ENCODE measurements around the gene SLC49A4.

SLC49A4 gene

GRCh38 chr3:122799322-122799721 is 4.5 kb downstream of the SLC49A4 start:
- H2BK15ac ChIP-seq (replicated peaks; ENCODE audit: low read depth) = no peak overlapping the region
- H3K9ac ChIP-seq (ENCODE audit: low read length) = no peak overlapping the region
- no peaks in the 10 kb centered on the region for H3K27me3 ChIP-seq (ENCODE audit: insufficient read depth, low read length, poor library complexity)
- no peak overlapping the region for H3K4ac ChIP-seq (ENCODE audit: low read depth, low read length)
- WGBS (ENCODE audit: extremely low coverage, insufficient coverage, low lambda C conversion rate) = no CpG with 5 or more reads among the region's 2 CpGs
- no peak overlapping the region for H2BK120ac ChIP-seq (ENCODE audit: low read depth, low read length)
- no peak overlapping the region for H4K8ac ChIP-seq (ENCODE audit: low read depth, low read length)
- no peak overlapping the region for H4K5ac ChIP-seq (ENCODE audit: low read length)
- H3K79me1 ChIP-seq (ENCODE audit: low read length) = peaks cover 4% of the 10 kb centered on the region
- H3K27ac ChIP-seq (ENCODE audit: low read depth, low read length) = no peak overlapping the region
- H3K36me3 ChIP-seq (ENCODE audit: control insufficient read depth, insufficient read depth, low read length) = no peaks in the 10 kb centered on the region
- H3K56ac ChIP-seq (ENCODE audit: low read length) = no peak overlapping the region
- H3K4me1 ChIP-seq (ENCODE audit: control insufficient read depth, low read depth, low read length) = peaks cover 2% of the 10 kb centered on the region
- no peak overlapping the region for H3K4me3 ChIP-seq (ENCODE audit: low read length)
- no peak overlapping the region for H3K4me2 ChIP-seq (ENCODE audit: low read length)
- no peak overlapping the region for H3K18ac ChIP-seq (ENCODE audit: low read length)
- H2AK5ac ChIP-seq (ENCODE audit: low read length) = no peak overlapping the region
- no peak overlapping the region for H2BK5ac ChIP-seq (ENCODE audit: low read length)
- no peak overlapping the region for H3K23ac ChIP-seq (ENCODE audit: low read length)
- H3K79me2 ChIP-seq (ENCODE audit: control insufficient read depth, insufficient read depth, low read length) = no peaks in the 10 kb centered on the region
- no peak for DNase-seq

- Histone ChIP-seq H3K27ac (ENCODE audit: low read depth, low read length) (no peak overlapping the region), H2BK15ac (replicated peaks; ENCODE audit: low read depth) (no peak overlapping the region), H2AK5ac (ENCODE audit: low read length) (no peak overlapping the region), H3K18ac (ENCODE audit: low read length) (no peak overlapping the region), H3K79me2 (ENCODE audit: control insufficient read depth, insufficient read depth, low read length) (no peaks in the 10 kb centered on the region), H3K79me1 (ENCODE audit: low read length) (peaks cover 4% of the 10 kb centered on the region), H3K4me2 (ENCODE audit: low read length) (no peak overlapping the region), H3K4me1 (ENCODE audit: control insufficient read depth, low read depth, low read length) (peaks cover 2% of the 10 kb centered on the region), H4K8ac (ENCODE audit: low read depth, low read length) (no peak overlapping the region), H3K27me3 (ENCODE audit: insufficient read depth, low read length, poor library complexity) (no peaks in the 10 kb centered on the region), H3K36me3 (ENCODE audit: control insufficient read depth, insufficient read depth, low read length) (no peaks in the 10 kb centered on the region), H3K9ac (ENCODE audit: low read length) (no peak overlapping the region), H3K23ac (ENCODE audit: low read length) (no peak overlapping the region), H3K4ac (ENCODE audit: low read depth, low read length) (no peak overlapping the region), H3K56ac (ENCODE audit: low read length) (no peak overlapping the region), H3K4me3 (ENCODE audit: low read length) (no peak overlapping the region), H4K5ac (ENCODE audit: low read length) (no peak overlapping the region), H2BK5ac (ENCODE audit: low read length) (no peak overlapping the region), H2BK120ac (ENCODE audit: low read depth, low read length) (no peak overlapping the region)
- peak; percentile 30 for DNase-seq
- WGBS (ENCODE audit: extremely low coverage, insufficient coverage, low lambda C conversion rate) = no CpG with 5 or more reads among the region's 1 CpG
Observed at GRCh38 chr3:122800031-122800430, 5.2 kb downstream of the SLC49A4 start.

- peaks cover 2% of the 10 kb centered on the region for H3K4me1 ChIP-seq (ENCODE audit: control insufficient read depth, low read depth, low read length)
- H3K4ac ChIP-seq (ENCODE audit: low read depth, low read length) = no peak overlapping the region
- H4K8ac ChIP-seq (ENCODE audit: low read depth, low read length) = no peak overlapping the region
- H2BK5ac ChIP-seq (ENCODE audit: low read length) = no peak overlapping the region
- H2AK5ac ChIP-seq (ENCODE audit: low read length) = no peak overlapping the region
- H3K4me3 ChIP-seq (ENCODE audit: low read length) = no peak overlapping the region
- no peak overlapping the region for H2BK120ac ChIP-seq (ENCODE audit: low read depth, low read length)
- H4K5ac ChIP-seq (ENCODE audit: low read length) = no peak overlapping the region
- no peak overlapping the region for H2BK15ac ChIP-seq (replicated peaks; ENCODE audit: low read depth)
- no peaks in the 10 kb centered on the region for H3K79me2 ChIP-seq (ENCODE audit: control insufficient read depth, insufficient read depth, low read length)
- H3K4me2 ChIP-seq (ENCODE audit: low read length) = no peak overlapping the region
- no peak for DNase-seq
- H3K23ac ChIP-seq (ENCODE audit: low read length) = no peak overlapping the region
- no peaks in the 10 kb centered on the region for H3K36me3 ChIP-seq (ENCODE audit: control insufficient read depth, insufficient read depth, low read length)
- no CpG with 5 or more reads among the region's 3 CpGs for WGBS (ENCODE audit: extremely low coverage, insufficient coverage, low lambda C conversion rate)
- peaks cover 4% of the 10 kb centered on the region for H3K79me1 ChIP-seq (ENCODE audit: low read length)
- no peak overlapping the region for H3K18ac ChIP-seq (ENCODE audit: low read length)
- no peak overlapping the region for H3K9ac ChIP-seq (ENCODE audit: low read length)
- no peak overlapping the region for H3K27ac ChIP-seq (ENCODE audit: low read depth, low read length)
- no peak overlapping the region for H3K56ac ChIP-seq (ENCODE audit: low read length)
- no peaks in the 10 kb centered on the region for H3K27me3 ChIP-seq (ENCODE audit: insufficient read depth, low read length, poor library complexity)
Observed at GRCh38 chr3:122800706-122801237, 5.9 kb downstream of the SLC49A4 start.

GRCh38 chr3:122802323-122802722 is 7.5 kb downstream of the SLC49A4 start:
- no CpG with 5 or more reads among the region's 1 CpG for WGBS (ENCODE audit: extremely low coverage, insufficient coverage, low lambda C conversion rate)
- Histone ChIP-seq H2BK5ac (ENCODE audit: low read length) (no peak overlapping the region), H3K27ac (ENCODE audit: low read depth, low read length) (no peak overlapping the region), H3K36me3 (ENCODE audit: control insufficient read depth, insufficient read depth, low read length) (no peaks in the 10 kb centered on the region), H3K18ac (ENCODE audit: low read length) (no peak overlapping the region), H3K4me2 (ENCODE audit: low read length) (no peak overlapping the region), H3K9ac (ENCODE audit: low read length) (no peak overlapping the region), H3K79me1 (ENCODE audit: low read length) (peaks cover 2% of the 10 kb centered on the region), H4K5ac (ENCODE audit: low read length) (no peak overlapping the region), H2BK15ac (replicated peaks; ENCODE audit: low read depth) (no peak overlapping the region), H3K4me3 (ENCODE audit: low read length) (no peak overlapping the region), H4K8ac (ENCODE audit: low read depth, low read length) (no peak overlapping the region), H3K56ac (ENCODE audit: low read length) (no peak overlapping the region), H3K4me1 (ENCODE audit: control insufficient read depth, low read depth, low read length) (no peaks in the 10 kb centered on the region), H2BK120ac (ENCODE audit: low read depth, low read length) (no peak overlapping the region), H3K79me2 (ENCODE audit: control insufficient read depth, insufficient read depth, low read length) (no peaks in the 10 kb centered on the region), H3K23ac (ENCODE audit: low read length) (no peak overlapping the region), H3K27me3 (ENCODE audit: insufficient read depth, low read length, poor library complexity) (no peaks in the 10 kb centered on the region), H3K4ac (ENCODE audit: low read depth, low read length) (no peak overlapping the region), H2AK5ac (ENCODE audit: low read length) (no peak overlapping the region)
- DNase-seq = no peak

GRCh38 chr3:122803977-122804376 is 9.1 kb downstream of the SLC49A4 start:
- H2AK5ac ChIP-seq (ENCODE audit: low read length) = no peak overlapping the region
- no peak overlapping the region for H2BK120ac ChIP-seq (ENCODE audit: low read depth, low read length)
- no peaks in the 10 kb centered on the region for H3K79me2 ChIP-seq (ENCODE audit: control insufficient read depth, insufficient read depth, low read length)
- H3K56ac ChIP-seq (ENCODE audit: low read length) = no peak overlapping the region
- H3K36me3 ChIP-seq (ENCODE audit: control insufficient read depth, insufficient read depth, low read length) = no peaks in the 10 kb centered on the region
- no peak overlapping the region for H4K5ac ChIP-seq (ENCODE audit: low read length)
- H3K18ac ChIP-seq (ENCODE audit: low read length) = no peak overlapping the region
- DNase-seq = no peak
- H3K4me3 ChIP-seq (ENCODE audit: low read length) = no peak overlapping the region
- H2BK15ac ChIP-seq (replicated peaks; ENCODE audit: low read depth) = no peak overlapping the region
- no peak overlapping the region for H3K23ac ChIP-seq (ENCODE audit: low read length)
- H2BK5ac ChIP-seq (ENCODE audit: low read length) = no peak overlapping the region
- no peak overlapping the region for H3K4me2 ChIP-seq (ENCODE audit: low read length)
- no peak overlapping the region for H3K27ac ChIP-seq (ENCODE audit: low read depth, low read length)
- no CpG with 5 or more reads among the region's 2 CpGs for WGBS (ENCODE audit: extremely low coverage, insufficient coverage, low lambda C conversion rate)
- no peak overlapping the region for H4K8ac ChIP-seq (ENCODE audit: low read depth, low read length)
- no peaks in the 10 kb centered on the region for H3K4me1 ChIP-seq (ENCODE audit: control insufficient read depth, low read depth, low read length)
- peaks cover under 1% of the 10 kb centered on the region for H3K79me1 ChIP-seq (ENCODE audit: low read length)
- H3K27me3 ChIP-seq (ENCODE audit: insufficient read depth, low read length, poor library complexity) = no peaks in the 10 kb centered on the region
- H3K9ac ChIP-seq (ENCODE audit: low read length) = no peak overlapping the region
- H3K4ac ChIP-seq (ENCODE audit: low read depth, low read length) = no peak overlapping the region

GRCh38 chr3:122810734-122811133 is 15.9 kb downstream of the SLC49A4 start:
- Histone ChIP-seq H3K79me1 (ENCODE audit: low read length) (no peaks in the 10 kb centered on the region), H3K4ac (ENCODE audit: low read depth, low read length) (no peak overlapping the region), H3K4me3 (ENCODE audit: low read length) (no peak overlapping the region), H3K36me3 (ENCODE audit: control insufficient read depth, insufficient read depth, low read length) (no peaks in the 10 kb centered on the region), H2BK120ac (ENCODE audit: low read depth, low read length) (no peak overlapping the region), H2BK15ac (replicated peaks; ENCODE audit: low read depth) (no peak overlapping the region), H2BK5ac (ENCODE audit: low read length) (no peak overlapping the region), H3K79me2 (ENCODE audit: control insufficient read depth, insufficient read depth, low read length) (no peaks in the 10 kb centered on the region), H3K27me3 (ENCODE audit: insufficient read depth, low read length, poor library complexity) (no peaks in the 10 kb centered on the region), H2AK5ac (ENCODE audit: low read length) (no peak overlapping the region), H3K9ac (ENCODE audit: low read length) (no peak overlapping the region), H3K18ac (ENCODE audit: low read length) (no peak overlapping the region), H3K4me2 (ENCODE audit: low read length) (no peak overlapping the region), H3K56ac (ENCODE audit: low read length) (no peak overlapping the region), H3K27ac (ENCODE audit: low read depth, low read length) (no peak overlapping the region), H3K4me1 (ENCODE audit: control insufficient read depth, low read depth, low read length) (no peaks in the 10 kb centered on the region), H4K8ac (ENCODE audit: low read depth, low read length) (no peak overlapping the region), H3K23ac (ENCODE audit: low read length) (no peak overlapping the region), H4K5ac (ENCODE audit: low read length) (no peak overlapping the region)
- no peak for DNase-seq

All from mesendoderm (in vitro differentiated cells).